Activated CD8-positive, alpha-beta memory T cell treated with anti-CD3 and anti-CD28 coated beads for 4 hours (primary cell): ENCODE results near the gene CEBPZ.

Source experiments
- DNase-seq, 2 donors: peaks; one replicate each; pipeline ENCODE4 v3.0.0-alpha.2; 2020; ENCODE audit warnings: low read depth in 2 of 2

CEBPZ gene

GRCh38 chr2:37181726-37182684 is 49.4 kb downstream of the CEBPZ start:
- DNase-seq: no peak

- DNase-seq: no peak
Measured at GRCh38 chr2:37180640-37181039, 50.8 kb downstream of the CEBPZ start.

- DNase-seq: no peak
Measured at GRCh38 chr2:37180006-37180639, 51.3 kb downstream of the CEBPZ start.

GRCh38 chr2:37173741-37174140 is 57.7 kb downstream of the CEBPZ start:
- no peak for DNase-seq

- DNase-seq: no peak
Measured at GRCh38 chr2:37171624-37171950, 59.8 kb downstream of the CEBPZ start.

- DNase-seq: no peak
Measured at GRCh38 chr2:37168217-37168981, 63.0 kb downstream of the CEBPZ start.

GRCh38 chr2:37167636-37168180 is 63.7 kb downstream of the CEBPZ start:
- DNase-seq: no peak

GRCh38 chr2:37164757-37165156 is 66.6 kb downstream of the CEBPZ start:
- DNase-seq: no peak

- peak; percentile 55 to 63 for DNase-seq
Measured at GRCh38 chr2:37156857-37157714, 74.3 kb downstream of the CEBPZ start, which contains the start of gene EIF2AK2. TSS of gene EIF2AK2 (minus strand) at chr2:37156980. CDS start at chr2:37147806, 9,174 bp downstream.

- peak in 1 of 2 donors; percentile 0 for DNase-seq
Measured at GRCh38 chr2:37156071-37156856, 75.1 kb downstream of the CEBPZ start.

GRCh38 chr2:37154785-37155184 is 76.6 kb downstream of the CEBPZ start:
- no peak for DNase-seq

- DNase-seq: no peak
Measured at GRCh38 chr2:37153224-37153623, 78.2 kb downstream of the CEBPZ start.
